NCI-H526 (cell line): Measurements from ENCODE around the gene CELF2.
A peak's percentile ranks its signal among the peaks of the same experiment; 100 is the strongest.

Source experiments
- DNase-seq, 2 experiments: peaks; one replicate each; lab custom pipeline; 2025; lab: John Stamatoyannopoulos, UW

Gene CELF2

GRCh38 chr10:11325817-11326216 lies 308.1 kb downstream of the CELF2 start:
- DNase-seq: no peak

- no peak for DNase-seq
Observed at GRCh38 chr10:11326241-11326640, 308.6 kb downstream of the CELF2 start.

GRCh38 chr10:11326913-11327616 lies 309.4 kb downstream of the CELF2 start:
- peak in 1 of 2 experiments; percentile 18 for DNase-seq

- no peak for DNase-seq
Observed at GRCh38 chr10:11328264-11329061, 310.8 kb downstream of the CELF2 start.

- DNase-seq: no peak
Observed at GRCh38 chr10:11329062-11329673, 311.5 kb downstream of the CELF2 start.

- no peak for DNase-seq
Observed at GRCh38 chr10:11330383-11331045, 312.8 kb downstream of the CELF2 start.

GRCh38 chr10:11331046-11331577 lies 313.4 kb downstream of the CELF2 start:
- DNase-seq: no peak

GRCh38 chr10:11331726-11332125 lies 314.1 kb downstream of the CELF2 start:
- no peak for DNase-seq

GRCh38 chr10:11332846-11333245 lies 315.2 kb downstream of the CELF2 start:
- no peak for DNase-seq

GRCh38 chr10:11334436-11334835 lies 316.8 kb downstream of the CELF2 start:
- no peak for DNase-seq

- DNase-seq: no peak
Observed at GRCh38 chr10:11335167-11335652, 317.5 kb downstream of the CELF2 start.

GRCh38 chr10:11335881-11336430 lies 318.3 kb downstream of the CELF2 start:
- DNase-seq: no peak

- no peak for DNase-seq
Observed at GRCh38 chr10:11336722-11337162, 319.1 kb downstream of the CELF2 start.

GRCh38 chr10:11337516-11337915 lies 319.8 kb downstream of the CELF2 start:
- no peak for DNase-seq

GRCh38 chr10:11338160-11338844 lies 320.6 kb downstream of the CELF2 start:
- DNase-seq: no peak

- no peak for DNase-seq
Observed at GRCh38 chr10:11339013-11339412, 321.3 kb downstream of the CELF2 start.

- no peak for DNase-seq
Observed at GRCh38 chr10:11339660-11340059, 322.0 kb downstream of the CELF2 start.

GRCh38 chr10:11341283-11341960 lies 323.8 kb downstream of the CELF2 start:
- no peak for DNase-seq

- no peak for DNase-seq
Observed at GRCh38 chr10:11344081-11344480, 326.4 kb downstream of the CELF2 start.

- no peak for DNase-seq
Observed at GRCh38 chr10:11344550-11344949, 326.9 kb downstream of the CELF2 start.
